SU-DHL-6 (cell line): ENCODE results near the gene DLG2.

Source experiments
- H2AFZ ChIP-seq: fragments of 200-600 bp; sonication (generic); 2 replicates; pipeline ENCODE4 v1.6.1; 2014; ENCODE audit warnings: low read depth, mild to moderate bottlenecking, moderate library complexity, mixed read lengths, antibody characterized with exemption, low read length; ENCODE audit not compliant: severe bottlenecking
- H3F3A ChIP-seq: fragments of 200-600 bp; shearing (Covaris generic); 2 replicates; pipeline ENCODE4 v1.6.0; 2016; ENCODE audit warnings: antibody characterized with exemption, mild to moderate bottlenecking; ENCODE audit not compliant: insufficient read depth
- H3K27ac ChIP-seq: fragments of 200-600 bp; sonication (generic); 2 replicates; pipeline ENCODE4 v1.5.1; 2016; ENCODE audit warnings: low read depth, mild to moderate bottlenecking, low read length, moderate library complexity, mixed read lengths
- H3K27me3 ChIP-seq: fragments of 200-600 bp; sonication (generic), shearing (Covaris generic); 2 replicates; pipeline ENCODE4 v1.6.0; 2014; ENCODE audit warnings: mild to moderate bottlenecking, low read length
- H3K36me3 ChIP-seq: fragments of 200-600 bp; sonication (generic); 2 replicates; pipeline ENCODE4 v1.6.1; 2014; ENCODE audit warnings: mild to moderate bottlenecking, low read length, mixed read lengths
- H3K4me2 ChIP-seq: fragments of 300-600, 200-600 bp; shearing (Covaris generic), sonication (generic); 2 replicates; pipeline ENCODE4 v1.6.0; 2014; ENCODE audit warnings: low read length, low read depth, mild to moderate bottlenecking; ENCODE audit not compliant: poor library complexity, severe bottlenecking
- H3K4me3 ChIP-seq: fragments of 200-600 bp; sonication (generic); 2 replicates; pipeline ENCODE4 v1.5.1; 2014; ENCODE audit warnings: antibody characterized with exemption, low read length, mild to moderate bottlenecking, mixed read lengths; ENCODE audit not compliant: insufficient read depth, poor library complexity, severe bottlenecking
- H3K79me2 ChIP-seq: fragments of 200-600 bp; sonication (generic); 2 replicates; pipeline ENCODE4 v1.6.1; 2014; ENCODE audit warnings: mild to moderate bottlenecking, low read length, moderate library complexity; ENCODE audit not compliant: insufficient read depth
- H3K9ac ChIP-seq: fragments of 200-600 bp; sonication (generic); 2 replicates; pipeline ENCODE4 v1.7.0; 2014; ENCODE audit warnings: mild to moderate bottlenecking, low read length
- H3K9me2 ChIP-seq: fragments of 200-600 bp; sonication (generic); replicated peaks from 2 replicates; pipeline ENCODE4 v1.6.1; 2014; ENCODE audit warnings: low read length; ENCODE audit not compliant: insufficient read depth
- H3K9me3 ChIP-seq: fragments of 200-600 bp; sonication (generic); 2 replicates; pipeline ENCODE4 v1.6.1; 2014; ENCODE audit warnings: low read length, mixed read lengths; ENCODE audit not compliant: insufficient read depth
- H4K20me1 ChIP-seq: fragments of 200-600 bp; sonication (generic); 2 replicates; pipeline ENCODE4 v1.6.1; 2014; ENCODE audit warnings: low read depth, mild to moderate bottlenecking, antibody characterized with exemption, low read length, moderate library complexity, mixed read lengths
- CTCF ChIP-seq: fragments of 200-600 bp; sonication (generic); IDR thresholded peaks from one replicate; pipeline ENCODE4 v1.5.1; 2017; ENCODE audit warnings: antibody characterized with exemption, mild to moderate bottlenecking, low read length, moderate library complexity; ENCODE audit not compliant: insufficient read depth, poor library complexity, severe bottlenecking
- EZH2phosphoT487 ChIP-seq: fragments of 200-600 bp; sonication (generic), shearing (Covaris generic); conservative IDR thresholded peaks from 2 replicates; pipeline ENCODE4 v1.6.1; 2018; ENCODE audit warnings: mild to moderate bottlenecking, antibody characterized with exemption, low read length, moderate library complexity, mixed read lengths

Gene DLG2

DNA sequence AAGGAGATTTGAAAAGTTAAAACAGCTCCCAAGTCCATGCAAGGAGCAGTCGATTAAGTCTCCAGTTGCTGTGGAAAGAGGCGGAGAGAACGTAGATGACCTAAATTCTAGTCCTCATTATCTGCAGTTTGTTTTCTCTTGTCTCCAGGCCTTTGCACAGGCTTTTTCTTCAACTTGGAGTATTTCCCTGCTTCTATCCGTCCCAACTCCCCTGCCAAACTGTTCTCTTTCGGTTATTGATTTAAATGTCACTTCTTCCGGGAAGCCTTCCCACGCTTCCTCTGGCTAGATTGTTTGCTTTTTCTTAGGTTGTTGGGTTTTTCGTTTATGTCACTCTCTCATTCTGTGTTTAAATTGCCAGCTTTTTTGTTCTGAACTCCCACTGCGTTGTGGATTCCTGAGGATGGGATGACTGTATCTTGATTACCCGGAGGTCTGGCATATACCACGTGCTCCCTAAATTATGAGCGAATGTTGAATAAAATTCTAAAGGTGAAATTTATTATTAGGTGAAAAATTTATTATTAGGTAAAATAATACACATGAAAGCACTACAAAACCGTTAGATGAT, 1.7 kb upstream of the DLG2 start:
- Histone ChIP-seq H3K27ac (peak overlapping the region; percentile 23), H3K9me3 (no peaks in the 10 kb centered on the region), H3K9ac (peak overlapping the region; percentile 72), H3K79me2 (peaks cover 39% of the 10 kb centered on the region), H3F3A (no peaks in the 10 kb centered on the region), H3K36me3 (peaks cover 18% of the 10 kb centered on the region), H4K20me1 (no peaks in the 10 kb centered on the region), H3K4me2 (peak overlapping the region; percentile 94), H3K4me3 (peak overlapping the region; percentile 79), H3K9me2 (no peaks in the 10 kb centered on the region), H3K27me3 (no peaks in the 10 kb centered on the region), H2AFZ (peak overlapping the region; percentile 76)
- TF ChIP-seq EZH2phosphoT487 (no peak), CTCF (no peak)

DNA sequence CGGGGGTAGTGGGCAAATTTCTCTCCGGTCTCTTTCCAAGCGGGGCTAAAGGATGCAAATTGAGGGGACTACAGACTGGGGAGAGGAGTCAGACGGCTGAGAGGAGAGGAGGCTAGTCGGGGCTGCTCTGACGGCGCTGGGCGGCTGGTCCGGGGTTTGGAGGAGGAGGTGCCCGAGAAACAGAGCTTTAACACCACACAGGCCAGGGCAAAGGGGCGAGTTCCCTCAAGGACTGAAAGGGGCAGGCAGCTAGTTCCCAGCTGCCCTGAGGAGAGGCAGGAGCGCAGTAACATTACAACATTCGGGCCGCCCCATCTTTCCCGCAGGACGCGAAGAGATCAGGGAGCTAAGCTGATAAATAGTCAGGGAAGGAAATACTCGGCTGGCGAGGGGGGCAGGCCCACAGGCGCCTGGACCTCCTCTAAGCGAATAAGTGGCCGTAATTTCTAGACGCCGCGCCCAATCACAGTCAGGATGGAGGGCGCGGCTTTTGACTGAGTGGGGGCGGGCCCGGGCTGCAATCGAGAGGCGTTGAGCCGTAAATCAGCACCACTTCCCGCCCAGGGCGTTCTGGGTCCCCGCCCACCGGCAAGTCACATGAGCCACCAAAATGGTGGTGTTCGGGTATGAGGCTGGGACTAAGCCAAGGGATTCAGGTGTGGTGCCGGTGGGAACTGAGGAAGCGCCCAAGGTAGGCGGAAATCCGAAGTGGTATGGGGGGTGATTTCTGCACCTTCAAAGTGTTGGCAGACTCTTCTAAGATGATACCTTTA, 1.0 kb upstream of the DLG2 start, which contains the start of gene TMEM126B:
Gene TMEM126B, plus strand, starts transcription at position 596 of the 773 bp plus-strand sequence. Its CDS starts 15 bp downstream, at position 611.
- no peaks in the 10 kb centered on the region for H3K9me2 ChIP-seq
- H3F3A ChIP-seq: no peaks in the 10 kb centered on the region
- H3K9me3 ChIP-seq: no peaks in the 10 kb centered on the region
- no peaks in the 10 kb centered on the region for H3K27me3 ChIP-seq
- TF ChIP-seq EZH2phosphoT487: no peak
- no peak for TF ChIP-seq CTCF
- H4K20me1 ChIP-seq: no peaks in the 10 kb centered on the region
- H2AFZ ChIP-seq: peak within 1 kb of the TSS; percentile 93
- peak within 1 kb of the TSS; percentile 72 for H3K9ac ChIP-seq
- H3K27ac ChIP-seq: peak within 1 kb of the TSS; percentile 23
- peaks cover 39% of the 10 kb centered on the region for H3K79me2 ChIP-seq
- H3K36me3 ChIP-seq: peaks cover 17% of the 10 kb centered on the region; the same call in 1 of the 2 replicates
- H3K4me3 ChIP-seq: peak within 1 kb of the TSS; percentile 79
- peak within 1 kb of the TSS; percentile 94 for H3K4me2 ChIP-seq

DNA sequence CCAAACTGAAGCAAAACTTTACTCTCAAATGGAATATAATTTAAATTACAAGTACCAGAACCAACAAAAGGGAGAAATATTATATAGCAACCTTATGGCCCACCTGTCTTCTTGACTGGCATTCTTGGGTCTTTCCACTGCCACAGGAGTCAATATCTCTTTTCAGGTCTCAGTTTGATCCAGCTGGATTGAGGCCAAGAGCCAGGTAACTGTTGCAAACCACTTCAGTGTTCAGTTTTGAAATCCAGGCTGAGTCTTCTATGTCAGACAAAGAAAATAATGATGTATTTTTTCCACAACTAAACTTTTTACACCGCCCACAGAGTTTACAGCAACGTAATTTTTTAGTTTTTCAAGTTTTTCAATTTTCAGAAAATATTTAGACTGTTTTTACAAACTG, 648 bp downstream of the DLG2 start:
- Histone ChIP-seq H3K36me3 (peaks cover 11% of the 10 kb centered on the region; the same call in 1 of the 2 replicates), H3K9ac (no peak overlapping the region), H3K27me3 (no peaks in the 10 kb centered on the region), H3F3A (no peaks in the 10 kb centered on the region), H3K27ac (no peak overlapping the region), H3K9me3 (no peaks in the 10 kb centered on the region), H4K20me1 (no peaks in the 10 kb centered on the region), H3K4me3 (no peak overlapping the region), H3K9me2 (no peaks in the 10 kb centered on the region), H3K4me2 (no peak overlapping the region), H2AFZ (no peak overlapping the region), H3K79me2 (peaks cover 31% of the 10 kb centered on the region)
- TF ChIP-seq CTCF (no peak), EZH2phosphoT487 (no peak)
